Activated CD8-positive, alpha-beta T cell treated with anti-CD3 and anti-CD28 coated beads for 36 hours (primary cell): Measurements from ENCODE around the gene ZFP69. TPM values are rescaled to one million over a fixed set of nuclear protein-coding genes. Genes with fewer than 3 reads are reported as not detected.
A peak's percentile ranks its signal among the peaks of the same experiment; 100 is the strongest.

Experiments
- ATAC-seq: fragments of 200-7000 bp; cut with Tn5 transposase; one replicate; pipeline ENCODE4 v1.10.0; 2021; ENCODE audit warnings: mild to moderate bottlenecking, moderate library complexity
- CTCF ChIA-PET: fragments of 350-600 bp; sonication (Branson Sonifier 250); formaldehyde crosslinking; loops from one replicate; lab custom pipeline; 2021; ENCODE audit warnings: antibody characterized with exemption; lab: Charles Lee
- POLR2A ChIA-PET: fragments of 350-600 bp; sonication (Branson Sonifier 250); formaldehyde crosslinking; loops from one replicate; lab custom pipeline; 2021; ENCODE audit warnings: antibody characterized with exemption; lab: Charles Lee
- DNase-seq: peaks from one replicate; pipeline ENCODE4 v3.0.0-alpha.2; 2020
- H3K27ac Mint-ChIP-seq: one replicate; pipeline ENCODE4 v1.8.0; 2021; ENCODE audit warnings: mild to moderate bottlenecking, mixed read lengths
- H3K27me3 Mint-ChIP-seq: one replicate; pipeline ENCODE4 v1.8.0; 2021; ENCODE audit warnings: mixed read lengths
- H3K36me3 Mint-ChIP-seq: one replicate; pipeline ENCODE4 v1.8.0; 2021; ENCODE audit warnings: low read depth, mixed read lengths
- H3K4me1 Mint-ChIP-seq: one replicate; pipeline ENCODE4 v1.8.0; 2021; ENCODE audit warnings: low read depth, mixed read lengths
- H3K4me3 Mint-ChIP-seq: one replicate; pipeline ENCODE4 v1.8.0; 2021; ENCODE audit warnings: mild to moderate bottlenecking, moderate library complexity, mixed read lengths
- H3K9me3 Mint-ChIP-seq: one replicate; pipeline ENCODE4 v1.8.0; 2021; ENCODE audit warnings: mixed read lengths
- CTCF ChIP-seq: fragments of 200-600 bp; IDR thresholded peaks from one replicate; pipeline ENCODE4 v1.8.0; 2022; ENCODE audit warnings: antibody characterized with exemption, mild to moderate bottlenecking
- intact Hi-C: fragments of 100-400 bp; cut with micrococcal nuclease; formaldehyde crosslinking; loops from one replicate; pipeline ENCODE4 v1.10.0; 2022
- total RNA-seq, 2 experiments: library from RNA; stranded (reverse); gene quantifications; one replicate each; pipeline ENCODE4 v1.2.3, GENCODE V29; 2021

The ZFP69 gene
- total RNA-seq, 2 experiments from 2014 or later = 4.2 to 4.7 TPM

GRCh38 chr1:40435876-40436275 lies 41.2 kb upstream of the ZFP69 start:
- H3K27ac Mint-ChIP-seq = no peak overlapping the region
- no peak for ATAC-seq
- CTCF ChIA-PET = no interaction called here
- H3K36me3 Mint-ChIP-seq = peaks cover 2% of the 10 kb centered on the region
- no peak for TF ChIP-seq CTCF
- no peak overlapping the region for H3K4me3 Mint-ChIP-seq
- H3K4me1 Mint-ChIP-seq = peaks cover 2% of the 10 kb centered on the region
- POLR2A ChIA-PET = interaction anchor here (1.0 kb wide), 2 partner anchors 13 to 14 kb away, joined by 3 read pairs; partner anchors contain the start of gene ZFP69B
- no peak for DNase-seq
- intact Hi-C loops = no loop called here
- H3K27me3 Mint-ChIP-seq = no peaks in the 10 kb centered on the region
- H3K9me3 Mint-ChIP-seq = no peaks in the 10 kb centered on the region

- ChIA-PET POLR2A (interaction anchor here (0.5 to 1.5 kb wide), 4 partner anchors 11 to 285 kb away, joined by 3 to 4 read pairs (median 4); partner anchors contain the start of gene ZFP69B), CTCF (interaction anchor here (0.6 to 3.9 kb wide), 30 partner anchors 9 to 353 kb away, joined by 3 to 29 read pairs (median 3); partner anchors contain the start of gene ZFP69B)
- Mint-ChIP-seq H3K9me3 (no peaks in the 10 kb centered on the region), H3K36me3 (peaks cover 2% of the 10 kb centered on the region), H3K27me3 (no peaks in the 10 kb centered on the region), H3K27ac (no peak overlapping the region), H3K4me1 (peaks cover 2% of the 10 kb centered on the region), H3K4me3 (no peak overlapping the region)
- TF ChIP-seq CTCF = peak; percentile 82
- intact Hi-C loops = no loop called here
- ATAC-seq (no peak), DNase-seq (peak; percentile 37)
Measured at GRCh38 chr1:40438391-40439015, 38.6 kb upstream of the ZFP69 start.

GRCh38 chr1:40439247-40439646 lies 37.8 kb upstream of the ZFP69 start:
- Mint-ChIP-seq H3K36me3 (peaks cover 7% of the 10 kb centered on the region), H3K27me3 (no peaks in the 10 kb centered on the region), H3K4me3 (no peak overlapping the region), H3K27ac (no peak overlapping the region), H3K9me3 (no peaks in the 10 kb centered on the region), H3K4me1 (peaks cover 2% of the 10 kb centered on the region)
- no peak for TF ChIP-seq CTCF
- CTCF ChIA-PET = interaction anchor here (1.0 to 3.9 kb wide), 8 partner anchors 13 to 295 kb away, joined by 3 to 29 read pairs (median 4); no protein-coding TSS in a partner anchor
- POLR2A ChIA-PET = interaction anchor here (0.8 to 1.5 kb wide), 3 partner anchors 11 to 15 kb away, joined by 3 to 6 read pairs (median 3); partner anchors contain the start of gene ZFP69B
- ATAC-seq (no peak), DNase-seq (no peak)
- intact Hi-C loops = no loop called here

- TF ChIP-seq CTCF = no peak
- ATAC-seq (peak; percentile 61), DNase-seq (peak; percentile 96)
- H3K27ac Mint-ChIP-seq = peak within 1 kb of the TSS; percentile 99
- H3K4me3 Mint-ChIP-seq = peak within 1 kb of the TSS; percentile 86
- intact Hi-C loops = loop anchor here (10.0 kb wide), 1 partner anchor 55 kb away; the partner anchor contains the start of gene EXO5
- peaks cover 54% of the 10 kb centered on the region for H3K36me3 Mint-ChIP-seq
- CTCF ChIA-PET = interaction anchor here (0.7 to 1.5 kb wide), 9 partner anchors 12 to 297 kb away, joined by 3 to 6 read pairs (median 3); no protein-coding TSS in a partner anchor
- POLR2A ChIA-PET = interaction anchor here (0.7 to 2.4 kb wide), 21 partner anchors 10 to 208 kb away, joined by 3 to 16 read pairs (median 4); partner anchors contain the start of genes EXO5 and ZFP69
- no peaks in the 10 kb centered on the region for H3K27me3 Mint-ChIP-seq
- H3K4me1 Mint-ChIP-seq = peaks cover 34% of the 10 kb centered on the region
- H3K9me3 Mint-ChIP-seq = peaks cover 36% of the 10 kb centered on the region
Measured at GRCh38 chr1:40449684-40450494, 27.2 kb upstream of the ZFP69 start, which contains the start of gene ZFP69B. Gene ZFP69B (plus strand): TSS chr1:40450476. CDS start chr1:40450962, 486 bp downstream.
